Gastrocnemius medialis (tissue), 4 donors: ENCODE data around the gene ANKRD55.
"Not testable (repeated sequence)": the region's sequence is repeated elsewhere in the genome, so short reads cannot be mapped to it uniquely, and the experiment has no call there.

Experiments used
- CTCF ChIP-seq, 5 experiments: fragments of 450-650 bp in 3 of 5; fragments of 200-600 bp in 2 of 5; sonication (generic) in 2 of 5; IDR thresholded peaks in 4 of 5; conservative IDR thresholded peaks in 1 of 5; 1 replicate in 4 of 5; 2 replicates in 1 of 5; pipeline ENCODE4 v1.5.1; 2016 to 2019; ENCODE audit warnings: antibody characterized with exemption in 5 of 5, mild to moderate bottlenecking in 3 of 5, moderate library complexity in 3 of 5
- POLR2A ChIP-seq, 2 donors: fragments of 450-650 bp; IDR thresholded peaks; one replicate each; pipeline ENCODE4 v1.6.1; 2017; ENCODE audit warnings: antibody characterized with exemption in 2 of 2, mild to moderate bottlenecking in 2 of 2, moderate library complexity in 2 of 2

GRCh38 chr5:56223298-56223697 lies 9.8 kb downstream of the ANKRD55 start:
- TF ChIP-seq CTCF (IDR thresholded peaks at IDR 0.05 in 4 of 5, conservative IDR thresholded peaks at IDR 0.05 in 1 of 5); POLR2A (IDR thresholded peaks at IDR 0.05): not testable (repeated sequence)
